Liver (tissue), 3 donors: ENCODE results near the gene CACNA1A.

Experiments used
- EGR1 ChIP-seq, 2 donors: IDR thresholded peaks; 2 replicates each; pipeline ENCODE4 v1.6.1; 2016 to 2018; ENCODE audit warnings: antibody characterized with exemption in 2 of 2, low read depth in 2 of 2
- NR2F2 ChIP-seq: IDR thresholded peaks from 2 replicates; pipeline ENCODE4 v1.6.1; 2016; ENCODE audit warnings: antibody characterized with exemption
- YY1 ChIP-seq: IDR thresholded peaks from 2 replicates; pipeline ENCODE4 v1.6.1; 2016; ENCODE audit warnings: antibody characterized with exemption, mild to moderate bottlenecking
- TF ChIP-seq, protein P1 (sequence below): fragments of 150-350 bp; IDR thresholded peaks from 2 replicates; pipeline ENCODE4 v1.5.1; 2017; ENCODE audit warnings: improper control_type of control experiment, low read depth, low read length; ENCODE audit not compliant: missing input control
- TF ChIP-seq, protein P2 (sequence below): IDR thresholded peaks from 2 replicates; pipeline ENCODE4 v1.6.1; 2016; ENCODE audit warnings: antibody characterized with exemption
- TF ChIP-seq, protein P3 (sequence below): IDR thresholded peaks from 2 replicates; pipeline ENCODE4 v1.6.1; 2016; ENCODE audit warnings: antibody characterized with exemption, mild to moderate bottlenecking
- donor health status: healthy.
- donor health status: healthy.

DNA sequence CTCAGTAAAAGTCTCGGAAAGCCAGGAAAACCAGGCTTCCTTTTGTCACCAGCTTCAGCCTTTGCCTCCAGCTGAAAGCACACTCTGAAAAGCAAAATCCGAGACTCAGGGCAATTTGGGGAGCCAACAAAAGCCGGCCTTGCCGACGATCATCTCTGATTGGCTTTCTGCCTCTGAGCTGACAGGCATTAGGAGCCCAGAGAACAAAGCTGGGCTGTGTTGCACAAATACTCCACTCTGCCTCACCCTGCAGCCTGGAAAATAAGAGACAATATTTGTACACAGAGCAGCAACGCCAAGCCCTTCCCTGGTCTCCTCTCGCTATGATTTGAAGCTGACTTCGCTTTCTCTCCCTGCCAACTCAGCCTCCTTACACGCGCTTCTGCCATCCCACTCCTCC is 46.9 kb downstream of the CACNA1A start:
- TF ChIP-seq, protein P1, sequence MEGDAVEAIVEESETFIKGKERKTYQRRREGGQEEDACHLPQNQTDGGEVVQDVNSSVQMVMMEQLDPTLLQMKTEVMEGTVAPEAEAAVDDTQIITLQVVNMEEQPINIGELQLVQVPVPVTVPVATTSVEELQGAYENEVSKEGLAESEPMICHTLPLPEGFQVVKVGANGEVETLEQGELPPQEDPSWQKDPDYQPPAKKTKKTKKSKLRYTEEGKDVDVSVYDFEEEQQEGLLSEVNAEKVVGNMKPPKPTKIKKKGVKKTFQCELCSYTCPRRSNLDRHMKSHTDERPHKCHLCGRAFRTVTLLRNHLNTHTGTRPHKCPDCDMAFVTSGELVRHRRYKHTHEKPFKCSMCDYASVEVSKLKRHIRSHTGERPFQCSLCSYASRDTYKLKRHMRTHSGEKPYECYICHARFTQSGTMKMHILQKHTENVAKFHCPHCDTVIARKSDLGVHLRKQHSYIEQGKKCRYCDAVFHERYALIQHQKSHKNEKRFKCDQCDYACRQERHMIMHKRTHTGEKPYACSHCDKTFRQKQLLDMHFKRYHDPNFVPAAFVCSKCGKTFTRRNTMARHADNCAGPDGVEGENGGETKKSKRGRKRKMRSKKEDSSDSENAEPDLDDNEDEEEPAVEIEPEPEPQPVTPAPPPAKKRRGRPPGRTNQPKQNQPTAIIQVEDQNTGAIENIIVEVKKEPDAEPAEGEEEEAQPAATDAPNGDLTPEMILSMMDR: no peak
- TF ChIP-seq YY1 (no peak), EGR1 (IDR thresholded peaks at IDR 0.05; ENCODE audit: low read depth in 2 of 2) (no peak), NR2F2 (no peak)
- TF ChIP-seq, protein P2, sequence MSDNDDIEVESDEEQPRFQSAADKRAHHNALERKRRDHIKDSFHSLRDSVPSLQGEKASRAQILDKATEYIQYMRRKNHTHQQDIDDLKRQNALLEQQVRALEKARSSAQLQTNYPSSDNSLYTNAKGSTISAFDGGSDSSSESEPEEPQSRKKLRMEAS: no peak
- TF ChIP-seq, protein P3, sequence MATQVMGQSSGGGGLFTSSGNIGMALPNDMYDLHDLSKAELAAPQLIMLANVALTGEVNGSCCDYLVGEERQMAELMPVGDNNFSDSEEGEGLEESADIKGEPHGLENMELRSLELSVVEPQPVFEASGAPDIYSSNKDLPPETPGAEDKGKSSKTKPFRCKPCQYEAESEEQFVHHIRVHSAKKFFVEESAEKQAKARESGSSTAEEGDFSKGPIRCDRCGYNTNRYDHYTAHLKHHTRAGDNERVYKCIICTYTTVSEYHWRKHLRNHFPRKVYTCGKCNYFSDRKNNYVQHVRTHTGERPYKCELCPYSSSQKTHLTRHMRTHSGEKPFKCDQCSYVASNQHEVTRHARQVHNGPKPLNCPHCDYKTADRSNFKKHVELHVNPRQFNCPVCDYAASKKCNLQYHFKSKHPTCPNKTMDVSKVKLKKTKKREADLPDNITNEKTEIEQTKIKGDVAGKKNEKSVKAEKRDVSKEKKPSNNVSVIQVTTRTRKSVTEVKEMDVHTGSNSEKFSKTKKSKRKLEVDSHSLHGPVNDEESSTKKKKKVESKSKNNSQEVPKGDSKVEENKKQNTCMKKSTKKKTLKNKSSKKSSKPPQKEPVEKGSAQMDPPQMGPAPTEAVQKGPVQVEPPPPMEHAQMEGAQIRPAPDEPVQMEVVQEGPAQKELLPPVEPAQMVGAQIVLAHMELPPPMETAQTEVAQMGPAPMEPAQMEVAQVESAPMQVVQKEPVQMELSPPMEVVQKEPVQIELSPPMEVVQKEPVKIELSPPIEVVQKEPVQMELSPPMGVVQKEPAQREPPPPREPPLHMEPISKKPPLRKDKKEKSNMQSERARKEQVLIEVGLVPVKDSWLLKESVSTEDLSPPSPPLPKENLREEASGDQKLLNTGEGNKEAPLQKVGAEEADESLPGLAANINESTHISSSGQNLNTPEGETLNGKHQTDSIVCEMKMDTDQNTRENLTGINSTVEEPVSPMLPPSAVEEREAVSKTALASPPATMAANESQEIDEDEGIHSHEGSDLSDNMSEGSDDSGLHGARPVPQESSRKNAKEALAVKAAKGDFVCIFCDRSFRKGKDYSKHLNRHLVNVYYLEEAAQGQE: no peak
